Activated CD4-positive, alpha-beta T cell treated with anti-CD3 and anti-CD28 coated beads for 36 hours (primary cell): ENCODE data around the gene UGGT2. TPM values are rescaled to one million over a fixed set of nuclear protein-coding genes. Genes with fewer than 3 reads are reported as not detected.
"Not testable (repeated sequence)": the region's sequence is repeated elsewhere in the genome, so short reads cannot be mapped to it uniquely, and the experiment has no call there.

ENCODE experiments used
- ATAC-seq: fragments of 200-7000 bp; cut with Tn5 transposase; one replicate; pipeline ENCODE4 v1.10.0; 2021; ENCODE audit warnings: mild to moderate bottlenecking, moderate library complexity
- CTCF ChIA-PET: fragments of 350-600 bp; sonication (Branson Sonifier 250); formaldehyde crosslinking; loops from one replicate; lab custom pipeline; 2021; ENCODE audit warnings: antibody characterized with exemption; lab: Charles Lee
- POLR2A ChIA-PET: fragments of 350-600 bp; sonication (Branson Sonifier 250); formaldehyde crosslinking; loops from one replicate; lab custom pipeline; 2021; ENCODE audit warnings: antibody characterized with exemption, inconsistent platforms; lab: Charles Lee
- DNase-seq: peaks from one replicate; pipeline ENCODE4 v3.0.0-alpha.2; 2020
- H3K27ac Mint-ChIP-seq: one replicate; pipeline ENCODE4 v1.8.0; 2021; ENCODE audit warnings: mixed read lengths
- H3K27me3 Mint-ChIP-seq: one replicate; pipeline ENCODE4 v1.8.0; 2021; ENCODE audit warnings: mixed read lengths
- H3K36me3 Mint-ChIP-seq: one replicate; pipeline ENCODE4 v1.8.0; 2021; ENCODE audit warnings: low read depth, mixed read lengths
- H3K4me1 Mint-ChIP-seq: one replicate; pipeline ENCODE4 v1.8.0; 2021; ENCODE audit warnings: mixed read lengths
- H3K4me3 Mint-ChIP-seq: one replicate; pipeline ENCODE4 v1.8.0; 2021; ENCODE audit warnings: mild to moderate bottlenecking, moderate library complexity, mixed read lengths
- H3K9me3 Mint-ChIP-seq: one replicate; pipeline ENCODE4 v1.8.0; 2021; ENCODE audit warnings: low read depth, mixed read lengths
- intact Hi-C, 2 experiments: fragments of 100-400 bp; cut with DNase I in 1 of 2; cut with micrococcal nuclease in 1 of 2; formaldehyde crosslinking; loops; one replicate each; pipeline versions ENCODE4 v1.14.2 to v1.15.1; 2022 to 2024; cut with DNase I, micrococcal nuclease
- total RNA-seq, 2 experiments: library from RNA; stranded (reverse); gene quantifications; one replicate each; pipeline ENCODE4 v1.2.3, GENCODE V29; 2021

The UGGT2 gene
- total RNA-seq, 2 experiments from 2014 or later = 0.18 to 0.34 TPM

GRCh38 chr13:95865080-95865615 lies 188.1 kb downstream of the UGGT2 start:
- Mint-ChIP-seq H3K27ac (no peak overlapping the region), H3K9me3 (no peaks in the 10 kb centered on the region), H3K27me3 (peaks cover 13% of the 10 kb centered on the region), H3K4me1 (no peaks in the 10 kb centered on the region), H3K4me3 (no peak overlapping the region), H3K36me3 (no peaks in the 10 kb centered on the region)
- CTCF ChIA-PET = no interaction called here
- POLR2A ChIA-PET = no interaction called here
- ATAC-seq (no peak), DNase-seq (no peak)
- intact Hi-C loops = no loop called here

DNA sequence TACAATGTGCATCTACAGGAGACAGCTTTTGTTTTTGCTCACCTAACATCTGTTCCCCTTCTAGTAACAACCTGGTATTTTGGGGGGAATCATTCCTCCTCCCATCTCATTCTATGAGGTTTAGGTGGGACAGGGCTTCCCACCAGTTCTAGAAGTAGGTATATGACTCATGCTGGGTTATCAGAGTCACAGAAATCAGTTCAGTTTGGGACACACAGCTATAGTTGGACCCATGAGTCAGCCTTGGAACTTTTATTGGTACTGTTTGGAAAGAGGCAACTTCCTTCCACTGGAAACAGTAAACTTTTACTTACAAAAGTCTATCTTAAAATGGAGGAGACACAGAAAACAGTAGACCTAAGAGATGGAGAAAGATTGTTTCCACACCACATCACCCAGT lies 190.8 kb downstream of the UGGT2 start:
- no peaks in the 10 kb centered on the region for H3K4me1 Mint-ChIP-seq
- DNase-seq = no peak
- H3K4me3 Mint-ChIP-seq = no peak overlapping the region
- no peaks in the 10 kb centered on the region for H3K36me3 Mint-ChIP-seq
- intact Hi-C loops = no loop called here
- H3K9me3 Mint-ChIP-seq = no peaks in the 10 kb centered on the region
- H3K27me3 Mint-ChIP-seq = peaks cover 12% of the 10 kb centered on the region
- H3K27ac Mint-ChIP-seq = no peak overlapping the region
- no peak for ATAC-seq
- ChIA-PET POLR2A (no interaction called here), CTCF (interaction anchor here (0.9 kb wide), 1 partner anchor 12 kb away, joined by 3 read pairs; no protein-coding TSS in a partner anchor)

DNA sequence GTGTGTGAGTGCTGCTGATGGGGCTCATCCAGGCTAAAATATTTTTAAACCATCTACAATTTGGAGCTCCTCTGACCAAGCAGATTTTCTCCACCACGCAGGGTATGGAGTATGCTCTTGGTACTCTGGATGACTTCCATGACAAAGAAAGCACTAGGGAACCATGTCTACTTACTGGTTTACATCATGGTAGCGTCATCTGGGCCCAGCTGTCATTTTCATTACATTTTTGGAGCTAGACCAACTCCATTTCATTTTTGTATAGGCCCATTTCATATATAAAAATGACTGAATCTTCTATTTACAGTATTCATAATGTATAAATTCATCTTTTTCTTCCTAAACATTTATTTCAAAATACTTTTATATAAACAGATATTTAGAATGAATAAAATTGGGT lies 191.9 kb downstream of the UGGT2 start:
- ATAC-seq (no peak), DNase-seq (no peak)
- no peak overlapping the region for H3K4me3 Mint-ChIP-seq
- CTCF ChIA-PET = interaction anchor here (0.7 kb wide), 1 partner anchor 99 kb away, joined by 3 read pairs; no protein-coding TSS in a partner anchor
- H3K27me3 Mint-ChIP-seq = peaks cover 12% of the 10 kb centered on the region
- no peak overlapping the region for H3K27ac Mint-ChIP-seq
- no peaks in the 10 kb centered on the region for H3K4me1 Mint-ChIP-seq
- intact Hi-C loops = no loop called here
- no peaks in the 10 kb centered on the region for H3K36me3 Mint-ChIP-seq
- H3K9me3 Mint-ChIP-seq = no peaks in the 10 kb centered on the region
- POLR2A ChIA-PET = no interaction called here

DNA sequence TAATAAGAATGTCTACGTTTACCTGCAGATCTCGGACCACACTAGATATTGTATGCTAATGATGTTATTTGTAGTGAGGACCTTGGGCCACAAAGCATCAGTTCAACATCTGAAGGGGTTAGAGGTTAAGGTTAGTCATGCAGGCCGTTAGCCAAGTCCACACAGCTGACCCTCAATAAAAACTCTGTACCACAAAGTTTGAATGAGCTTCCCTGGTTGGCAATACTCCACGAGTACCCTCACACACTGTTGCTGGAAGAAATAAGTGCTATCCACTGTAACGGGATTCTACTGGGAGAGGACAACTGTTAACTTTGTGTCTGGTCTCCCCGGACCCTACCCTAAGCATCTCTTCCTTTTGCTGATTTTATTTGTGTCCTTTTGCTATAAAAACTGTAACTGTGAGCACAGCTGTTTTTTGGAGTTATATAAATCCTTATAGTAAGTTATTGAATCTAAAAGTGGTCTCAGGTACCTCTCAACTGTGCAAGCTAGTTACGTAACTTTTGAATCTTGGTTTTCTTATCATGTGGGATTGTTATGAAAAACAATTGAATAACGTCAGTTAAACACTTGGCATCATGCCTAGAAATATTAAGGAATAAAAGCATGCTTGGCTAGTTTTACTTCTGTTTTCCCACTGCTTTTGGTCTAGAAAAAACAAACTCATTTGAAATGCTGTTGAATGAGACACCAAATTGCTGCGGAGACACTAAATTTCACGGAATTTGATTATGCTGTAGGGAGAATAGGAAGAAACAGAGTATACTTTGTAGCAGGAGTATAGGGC lies 194.7 kb downstream of the UGGT2 start:
- H3K4me1 Mint-ChIP-seq = no peaks in the 10 kb centered on the region
- H3K27me3 Mint-ChIP-seq = peaks cover 4% of the 10 kb centered on the region
- ATAC-seq = no peak
- H3K9me3 Mint-ChIP-seq = no peaks in the 10 kb centered on the region
- POLR2A ChIA-PET = interaction anchor here (0.7 kb wide), 1 partner anchor 15 kb away, joined by 5 read pairs; no protein-coding TSS in a partner anchor
- H3K36me3 Mint-ChIP-seq = no peaks in the 10 kb centered on the region
- no peak overlapping the region for H3K27ac Mint-ChIP-seq
- intact Hi-C loops = no loop called here
- CTCF ChIA-PET = no interaction called here
- no peak overlapping the region for H3K4me3 Mint-ChIP-seq
- no peak for DNase-seq

GRCh38 chr13:95845656-95846055 lies 207.5 kb downstream of the UGGT2 start:
- intact Hi-C loops, H3K36me3 Mint-ChIP-seq, H3K27ac Mint-ChIP-seq, DNase-seq, H3K4me1 Mint-ChIP-seq, ATAC-seq, H3K4me3 Mint-ChIP-seq, POLR2A ChIA-PET, H3K9me3 Mint-ChIP-seq, CTCF ChIA-PET: not testable (repeated sequence)
- H3K27me3 Mint-ChIP-seq = peaks cover 13% of the 10 kb centered on the region

GRCh38 chr13:95842898-95843297 lies 210.3 kb downstream of the UGGT2 start:
- DNase-seq (no peak), ATAC-seq (no peak)
- POLR2A ChIA-PET = no interaction called here
- peaks cover 3% of the 10 kb centered on the region for H3K9me3 Mint-ChIP-seq
- H3K4me3 Mint-ChIP-seq = no peak overlapping the region
- H3K4me1 Mint-ChIP-seq = no peaks in the 10 kb centered on the region
- peaks cover 13% of the 10 kb centered on the region for H3K27me3 Mint-ChIP-seq
- no peak overlapping the region for H3K27ac Mint-ChIP-seq
- H3K36me3 Mint-ChIP-seq = no peaks in the 10 kb centered on the region
- CTCF ChIA-PET = no interaction called here
- intact Hi-C loops = no loop called here

DNA sequence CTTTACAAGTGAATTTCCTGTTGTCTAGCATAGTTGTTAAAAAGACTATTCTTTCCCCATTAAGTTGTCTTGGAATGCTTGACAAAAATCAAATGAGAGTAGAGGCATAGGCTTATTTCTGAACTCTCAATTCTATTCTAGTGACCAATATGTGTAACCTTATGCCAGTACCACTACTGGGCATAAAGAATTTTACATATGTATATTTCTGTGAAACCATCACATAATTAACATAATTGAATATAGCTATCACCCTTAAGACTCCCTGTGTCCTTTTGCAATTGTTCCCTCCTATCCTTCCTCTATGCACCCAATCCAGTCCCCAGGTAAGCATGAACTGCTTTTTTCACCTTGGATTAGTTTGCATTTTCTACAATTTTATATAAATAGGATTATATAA lies 211.3 kb downstream of the UGGT2 start:
- Mint-ChIP-seq H3K4me3 (no peak overlapping the region), H3K27me3 (peaks cover 13% of the 10 kb centered on the region), H3K36me3 (no peaks in the 10 kb centered on the region), H3K27ac (no peak overlapping the region), H3K4me1 (no peaks in the 10 kb centered on the region), H3K9me3 (peaks cover 3% of the 10 kb centered on the region)
- DNase-seq = no peak
- ChIA-PET CTCF (no interaction called here), POLR2A (no interaction called here)
- no peak for ATAC-seq
- intact Hi-C loops = no loop called here

GRCh38 chr13:95834134-95834765 lies 219.0 kb downstream of the UGGT2 start:
- DNase-seq (peak; percentile 76), ATAC-seq (peak; percentile 57)
- Mint-ChIP-seq H3K36me3 (no peaks in the 10 kb centered on the region), H3K27me3 (peaks cover 23% of the 10 kb centered on the region), H3K4me1 (no peaks in the 10 kb centered on the region), H3K4me3 (no peak overlapping the region), H3K27ac (no peak overlapping the region), H3K9me3 (peaks cover 3% of the 10 kb centered on the region)
- ChIA-PET POLR2A (no interaction called here), CTCF (interaction anchor here (0.6 to 5.1 kb wide), 32 partner anchors 10 to 1433 kb away, joined by 3 to 88 read pairs (median 4); partner anchors contain the start of gene DZIP1)
- intact Hi-C loops = loop anchor here (1.0 to 5.0 kb wide), 6 partner anchors 173 to 642 kb away; no protein-coding TSS in a partner anchor

- no peak for ATAC-seq
- Mint-ChIP-seq H3K27ac (no peak overlapping the region), H3K9me3 (peaks cover under 1% of the 10 kb centered on the region), H3K4me3 (no peak overlapping the region), H3K27me3 (peaks cover 20% of the 10 kb centered on the region), H3K36me3 (no peaks in the 10 kb centered on the region), H3K4me1 (no peaks in the 10 kb centered on the region)
- ChIA-PET POLR2A (no interaction called here), CTCF (interaction anchor here (0.6 to 5.1 kb wide), 33 partner anchors 10 to 1434 kb away, joined by 3 to 88 read pairs (median 4); partner anchors contain the start of gene DZIP1)
- DNase-seq = no peak
- intact Hi-C loops = loop anchor here (1.0 to 5.0 kb wide), 6 partner anchors 173 to 641 kb away; no protein-coding TSS in a partner anchor
Measured at GRCh38 chr13:95833719-95834118, 219.5 kb downstream of the UGGT2 start.

- no peak for DNase-seq
- peaks cover 23% of the 10 kb centered on the region for H3K27me3 Mint-ChIP-seq
- no peaks in the 10 kb centered on the region for H3K4me1 Mint-ChIP-seq
- ATAC-seq = no peak
- H3K4me3 Mint-ChIP-seq = no peak overlapping the region
- H3K36me3 Mint-ChIP-seq = no peaks in the 10 kb centered on the region
- ChIA-PET POLR2A (no interaction called here), CTCF (interaction anchor here (0.5 to 5.1 kb wide), 24 partner anchors 10 to 1104 kb away, joined by 3 to 88 read pairs (median 4); partner anchors contain the start of gene DZIP1)
- intact Hi-C loops = loop anchor here in 1 of 2 experiments (5.0 kb wide), 1 partner anchor 641 kb away; no protein-coding TSS in a partner anchor
- H3K9me3 Mint-ChIP-seq = no peaks in the 10 kb centered on the region
- H3K27ac Mint-ChIP-seq = no peak overlapping the region
Measured at GRCh38 chr13:95833126-95833525, 220.1 kb downstream of the UGGT2 start.

DNA sequence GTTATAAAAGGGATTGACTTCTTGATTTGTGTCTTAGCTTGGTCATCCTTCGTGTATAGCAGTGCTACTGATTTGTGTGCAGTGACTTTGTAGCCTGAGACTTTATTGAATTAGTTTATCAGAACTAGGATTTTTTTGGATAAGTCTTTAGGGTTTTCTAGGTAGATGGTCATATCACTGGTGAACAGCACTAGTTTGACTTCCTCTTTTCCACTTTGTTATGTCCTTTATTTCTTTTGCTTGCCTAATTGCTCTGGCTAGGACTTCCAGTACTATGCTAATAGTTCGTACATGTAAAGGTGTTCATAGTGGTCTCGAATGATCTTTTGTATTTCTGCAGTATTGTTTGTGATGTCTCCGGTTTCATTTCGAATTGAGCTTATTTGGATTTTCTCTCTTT lies 230.9 kb downstream of the UGGT2 start:
- H3K27ac Mint-ChIP-seq = no peak overlapping the region
- H3K36me3 Mint-ChIP-seq = no peaks in the 10 kb centered on the region
- no peak for ATAC-seq
- CTCF ChIA-PET = interaction anchor here (2.1 to 3.1 kb wide), 2 partner anchors 10 to 11 kb away, joined by 7 to 18 read pairs; no protein-coding TSS in a partner anchor
- no peaks in the 10 kb centered on the region for H3K4me1 Mint-ChIP-seq
- H3K4me3 Mint-ChIP-seq = no peak overlapping the region
- no peaks in the 10 kb centered on the region for H3K9me3 Mint-ChIP-seq
- H3K27me3 Mint-ChIP-seq = peaks cover 5% of the 10 kb centered on the region
- no peak for DNase-seq
- intact Hi-C loops = no loop called here
- POLR2A ChIA-PET = no interaction called here
